GM19395 (cell line): ENCODE results near the gene ZNF500.

Source experiments
- ATAC-seq: cut with Tn5 transposase; IDR thresholded peaks from one replicate; pipeline ENCODE4 v1.9.1; 2021; ENCODE audit warnings: mild to moderate bottlenecking, moderate library complexity; ENCODE audit not compliant: unreplicated experiment

The ZNF500 gene

GRCh38 chr16:4713663-4714501 is 53.1 kb downstream of the ZNF500 start:
- no peak for ATAC-seq

- no peak for ATAC-seq
These were observed 57.5 kb downstream of the ZNF500 start for GRCh38 chr16:4709481-4709880.

- ATAC-seq = no peak
These were observed 60.1 kb downstream of the ZNF500 start for GRCh38 chr16:4706871-4707270.

GRCh38 chr16:4704913-4705312 is 62.0 kb downstream of the ZNF500 start:
- ATAC-seq = no peak

- ATAC-seq = no peak
These were observed 62.5 kb downstream of the ZNF500 start for GRCh38 chr16:4704491-4704890.

GRCh38 chr16:4703906-4704305 is 63.1 kb downstream of the ZNF500 start:
- ATAC-seq = no peak

GRCh38 chr16:4702466-4702808 is 64.5 kb downstream of the ZNF500 start:
- no peak for ATAC-seq

GRCh38 chr16:4701791-4702465 is 65.0 kb downstream of the ZNF500 start:
- ATAC-seq = no peak

- no peak for ATAC-seq
These were observed 65.8 kb downstream of the ZNF500 start for GRCh38 chr16:4700997-4701743.

- ATAC-seq = no peak
These were observed 66.5 kb downstream of the ZNF500 start for GRCh38 chr16:4700380-4700996.

- no peak for ATAC-seq
These were observed 67.9 kb downstream of the ZNF500 start for GRCh38 chr16:4699046-4699556.

- no peak for ATAC-seq
These were observed 68.5 kb downstream of the ZNF500 start for GRCh38 chr16:4698321-4699045.
